PFSK-1 (cell line): Measurements from ENCODE around the gene FAF1.

Source experiments
- POLR2AphosphoS5 ChIP-seq: IDR thresholded peaks from 2 replicates; pipeline ENCODE4 v1.6.1; 2012; ENCODE audit warnings: low read depth, mild to moderate bottlenecking, control low read depth, low read length, moderate library complexity
- SIN3A ChIP-seq: IDR thresholded peaks from 2 replicates; pipeline ENCODE4 v1.6.1; 2012; ENCODE audit warnings: mild to moderate bottlenecking, low read length, moderate library complexity, borderline replicate concordance; ENCODE audit not compliant: insufficient read depth

- no peak for TF ChIP-seq POLR2AphosphoS5
- TF ChIP-seq SIN3A: no peak
These were observed 20.4 kb upstream of the FAF1 start for GRCh38 chr1:50980505-50980904.
